ENCODE data around the gene CLK2. TPM values are rescaled to one million over a fixed set of nuclear protein-coding genes. Genes with fewer than 3 reads are reported as not detected.

The CLK2 gene
- total and polyA plus RNA-seq, 9 of the 15 experiments (the other 6 are each of a cell fraction or from before 2014, with no cell fraction given), result 13.5 to 81.4 (median 39.6) TPM

- TF ChIP-seq E4F1 (CRISPR knock-in tag; IDR thresholded peaks at IDR 0.05; ENCODE audit: borderline replicate concordance) (no peak), TARDBP (IDR thresholded peaks at IDR 0.05) (peak; percentile 95), ZNF282 (CRISPR knock-in tag; IDR thresholded peaks at IDR 0.05) (no peak), TCF3 (CRISPR knock-in tag; IDR thresholded peaks at IDR 0.05) (peak; percentile 58), PRMT5 (CRISPR knock-in tag; IDR thresholded peaks at IDR 0.05) (0 out of 2 replicates have a peak, but pooled peaks have one; percentile 56), BMI1 (IDR thresholded peaks at IDR 0.05; ENCODE audit: low read length) (no peak; the same call in 1 of the 2 replicates), BRD4 (IDR thresholded peaks at IDR 0.05) (peak; percentile 59; the same call in 1 of the 2 replicates), MLLT1 (IDR thresholded peaks at IDR 0.05) (peak; percentile 94 to 97), EWSR1 (IDR thresholded peaks at IDR 0.05; ENCODE audit: borderline replicate concordance, low read depth, partially characterized antibody) (no peak), SIRT6 (IDR thresholded peaks at IDR 0.05; ENCODE audit: low read depth, low read length) (no peak), RUNX1 (IDR thresholded peaks at IDR 0.05; ENCODE audit: low read depth) (no peak), BRCA1 (IDR thresholded peaks at IDR 0.05) (no peak), BRCA1 (CRISPR knock-in tag; IDR thresholded peaks at IDR 0.05) (no peak), TOE1 (IDR thresholded peaks at IDR 0.05; ENCODE audit: borderline replicate concordance) (peak; percentile 92), TOE1 (CRISPR knock-in tag; IDR thresholded peaks at IDR 0.05; ENCODE audit: borderline replicate concordance, low read depth) (peak; percentile 99), ZNF707 (CRISPR knock-in tag; conservative IDR thresholded peaks at IDR 0.05) (peak; percentile 57; the same call in 1 of the 2 replicates), C11orf30 (IDR thresholded peaks at IDR 0.05; ENCODE audit: low read depth) (peak; percentile 78)
- TF ChIP-seq, protein P1, sequence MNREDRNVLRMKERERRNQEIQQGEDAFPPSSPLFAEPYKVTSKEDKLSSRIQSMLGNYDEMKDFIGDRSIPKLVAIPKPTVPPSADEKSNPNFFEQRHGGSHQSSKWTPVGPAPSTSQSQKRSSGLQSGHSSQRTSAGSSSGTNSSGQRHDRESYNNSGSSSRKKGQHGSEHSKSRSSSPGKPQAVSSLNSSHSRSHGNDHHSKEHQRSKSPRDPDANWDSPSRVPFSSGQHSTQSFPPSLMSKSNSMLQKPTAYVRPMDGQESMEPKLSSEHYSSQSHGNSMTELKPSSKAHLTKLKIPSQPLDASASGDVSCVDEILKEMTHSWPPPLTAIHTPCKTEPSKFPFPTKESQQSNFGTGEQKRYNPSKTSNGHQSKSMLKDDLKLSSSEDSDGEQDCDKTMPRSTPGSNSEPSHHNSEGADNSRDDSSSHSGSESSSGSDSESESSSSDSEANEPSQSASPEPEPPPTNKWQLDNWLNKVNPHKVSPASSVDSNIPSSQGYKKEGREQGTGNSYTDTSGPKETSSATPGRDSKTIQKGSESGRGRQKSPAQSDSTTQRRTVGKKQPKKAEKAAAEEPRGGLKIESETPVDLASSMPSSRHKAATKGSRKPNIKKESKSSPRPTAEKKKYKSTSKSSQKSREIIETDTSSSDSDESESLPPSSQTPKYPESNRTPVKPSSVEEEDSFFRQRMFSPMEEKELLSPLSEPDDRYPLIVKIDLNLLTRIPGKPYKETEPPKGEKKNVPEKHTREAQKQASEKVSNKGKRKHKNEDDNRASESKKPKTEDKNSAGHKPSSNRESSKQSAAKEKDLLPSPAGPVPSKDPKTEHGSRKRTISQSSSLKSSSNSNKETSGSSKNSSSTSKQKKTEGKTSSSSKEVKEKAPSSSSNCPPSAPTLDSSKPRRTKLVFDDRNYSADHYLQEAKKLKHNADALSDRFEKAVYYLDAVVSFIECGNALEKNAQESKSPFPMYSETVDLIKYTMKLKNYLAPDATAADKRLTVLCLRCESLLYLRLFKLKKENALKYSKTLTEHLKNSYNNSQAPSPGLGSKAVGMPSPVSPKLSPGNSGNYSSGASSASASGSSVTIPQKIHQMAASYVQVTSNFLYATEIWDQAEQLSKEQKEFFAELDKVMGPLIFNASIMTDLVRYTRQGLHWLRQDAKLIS (CRISPR knock-in tag; IDR thresholded peaks at IDR 0.05), result peak; percentile 96
These were observed 28.7 kb downstream of the CLK2 start (continued) for GRCh38 chr1:155244368-155245162.
